GM18505 (cell line): ENCODE results near the gene KCNJ6.
"Not testable (repeated sequence)": the region's sequence is repeated elsewhere in the genome, so short reads cannot be mapped to it uniquely, and the experiment has no call there.

Experiments used
- ATAC-seq: cut with Tn5 transposase; IDR thresholded peaks from one replicate; pipeline ENCODE4 v1.9.1; 2021; ENCODE audit not compliant: unreplicated experiment
- POLR2A ChIP-seq: IDR thresholded peaks from 4 replicates; pipeline ENCODE4 v1.6.1; 2011; ENCODE audit warnings: borderline replicate concordance; ENCODE audit not compliant: insufficient read depth, insufficient read length; ENCODE audit errors: extremely low read depth

KCNJ6 gene

DNA sequence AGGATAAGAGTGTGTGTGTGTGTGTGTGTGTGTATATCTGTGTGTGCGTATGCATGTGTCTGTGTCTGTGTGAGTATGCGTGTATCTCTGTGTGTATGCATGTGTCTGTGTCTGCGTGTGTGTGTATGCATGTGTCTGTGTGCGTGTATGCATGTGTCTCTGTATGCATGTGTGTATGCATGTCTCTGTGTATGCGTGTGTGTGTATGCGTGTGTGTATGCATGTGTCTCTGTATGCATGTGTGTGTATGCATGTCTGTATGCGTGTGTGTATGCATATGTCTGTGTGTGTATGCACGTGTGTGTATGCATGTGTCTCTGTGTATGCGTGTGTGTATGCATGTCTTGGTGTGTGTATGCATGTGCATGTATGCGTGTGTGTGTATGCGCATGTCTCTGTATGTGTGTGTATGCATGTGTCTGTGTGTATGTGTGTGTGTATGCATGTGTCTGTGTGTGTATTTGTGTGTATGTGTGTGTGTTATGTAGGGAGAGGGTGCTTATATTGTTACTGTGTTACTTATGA is 301.8 kb downstream of the KCNJ6 start:
- ATAC-seq: no peak
- TF ChIP-seq POLR2A: no peak

- no peak for TF ChIP-seq POLR2A
- no peak for ATAC-seq
Observed at GRCh38 chr21:37607081-37607480, 309.2 kb downstream of the KCNJ6 start.

- TF ChIP-seq POLR2A: no peak
- no peak for ATAC-seq
Observed at GRCh38 chr21:37606549-37606948, 309.7 kb downstream of the KCNJ6 start.

DNA sequence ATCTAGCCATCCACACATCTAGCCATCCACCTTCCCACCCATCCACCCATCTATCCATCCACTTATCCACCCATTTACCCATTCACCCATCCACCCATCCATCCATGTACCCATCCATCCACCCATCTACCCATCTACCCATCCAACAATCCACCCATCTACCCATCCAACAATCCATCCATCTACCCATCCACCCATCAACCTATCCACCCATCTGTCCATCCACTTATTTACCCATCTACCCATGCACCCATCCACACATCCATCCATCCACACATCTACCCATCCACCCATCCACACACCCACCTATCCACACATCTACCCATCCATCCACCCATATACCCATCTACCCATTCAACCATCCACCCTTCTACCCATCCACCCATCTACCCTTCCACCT is 311.3 kb downstream of the KCNJ6 start:
- ATAC-seq: no peak
- no peak for TF ChIP-seq POLR2A

DNA sequence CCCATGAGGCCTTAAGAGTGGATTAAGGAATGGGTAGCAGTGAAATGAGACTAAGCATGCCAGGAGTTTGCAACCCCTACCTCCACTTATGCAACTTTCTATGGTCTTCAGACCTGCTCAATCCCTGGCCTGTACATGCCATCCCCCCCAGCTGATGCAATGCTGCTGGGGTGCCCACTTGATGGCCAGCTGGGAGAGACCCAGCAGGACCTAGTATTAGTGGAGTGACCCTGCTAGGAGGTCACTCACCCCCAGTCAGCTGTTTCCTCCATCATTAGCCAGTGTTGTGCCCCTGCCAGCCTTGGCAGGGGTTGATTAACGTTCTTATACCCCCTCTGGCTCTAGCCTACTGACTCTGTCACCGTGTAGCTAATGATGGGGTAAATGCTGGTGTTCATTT is 313.1 kb downstream of the KCNJ6 start:
- no peak for TF ChIP-seq POLR2A
- ATAC-seq: no peak

DNA sequence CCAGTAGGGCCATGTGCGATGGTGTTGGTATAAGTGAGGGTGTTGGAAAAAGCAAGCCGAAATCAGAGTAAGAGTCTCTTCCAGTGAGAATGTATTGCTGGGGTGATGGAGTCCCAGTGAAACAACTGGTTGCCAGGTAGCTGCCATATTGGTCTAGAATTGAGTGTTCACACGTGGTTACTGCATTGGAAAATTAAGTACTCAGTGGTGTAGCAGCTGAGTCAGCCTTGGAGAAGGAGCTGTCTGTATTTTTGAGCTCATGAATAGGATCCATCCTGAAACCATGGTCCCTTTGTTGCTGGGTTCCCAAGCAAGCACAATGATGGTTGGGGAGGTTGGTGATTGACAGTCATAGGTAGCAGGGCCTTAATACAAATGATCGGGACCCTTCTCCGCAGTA is 314.3 kb downstream of the KCNJ6 start:
- no peak for TF ChIP-seq POLR2A
- ATAC-seq: no peak

GRCh38 chr21:37601027-37601426 is 315.2 kb downstream of the KCNJ6 start:
- ATAC-seq: no peak
- TF ChIP-seq POLR2A: no peak

- ATAC-seq: no peak
Observed at GRCh38 chr21:37595944-37596343, 320.3 kb downstream of the KCNJ6 start.

DNA sequence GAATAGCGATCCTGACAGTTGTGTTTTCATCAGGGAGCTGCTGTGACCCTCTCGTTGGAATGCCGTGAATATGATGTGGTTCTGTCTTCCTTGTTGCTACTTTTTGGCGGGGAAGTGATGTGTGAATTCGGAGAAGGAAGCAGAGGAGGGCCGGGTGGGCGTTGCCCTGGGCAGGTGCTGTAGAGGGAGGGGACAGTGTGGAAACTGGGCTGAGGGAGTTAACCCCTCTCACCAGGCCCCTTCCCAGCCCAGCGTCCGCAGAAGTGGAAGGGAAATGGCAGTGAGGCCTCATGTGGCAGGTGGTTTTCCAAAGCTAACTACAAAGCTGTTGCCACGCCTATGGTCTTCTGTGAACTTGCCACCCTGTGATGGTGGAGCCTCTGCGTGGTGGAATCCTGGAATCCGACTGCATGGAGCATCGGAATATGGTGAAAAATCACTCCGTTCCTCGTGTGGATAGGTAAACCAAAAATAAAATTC is 321.7 kb downstream of the KCNJ6 start:
- no peak for ATAC-seq
- no peak for TF ChIP-seq POLR2A

More at GRCh38 chr21:37595944-37596343, 320.3 kb downstream of the KCNJ6 start:
- TF ChIP-seq POLR2A: no peak

- no peak for ATAC-seq
- no peak for TF ChIP-seq POLR2A
Observed at GRCh38 chr21:37593740-37594471, 322.4 kb downstream of the KCNJ6 start.

DNA sequence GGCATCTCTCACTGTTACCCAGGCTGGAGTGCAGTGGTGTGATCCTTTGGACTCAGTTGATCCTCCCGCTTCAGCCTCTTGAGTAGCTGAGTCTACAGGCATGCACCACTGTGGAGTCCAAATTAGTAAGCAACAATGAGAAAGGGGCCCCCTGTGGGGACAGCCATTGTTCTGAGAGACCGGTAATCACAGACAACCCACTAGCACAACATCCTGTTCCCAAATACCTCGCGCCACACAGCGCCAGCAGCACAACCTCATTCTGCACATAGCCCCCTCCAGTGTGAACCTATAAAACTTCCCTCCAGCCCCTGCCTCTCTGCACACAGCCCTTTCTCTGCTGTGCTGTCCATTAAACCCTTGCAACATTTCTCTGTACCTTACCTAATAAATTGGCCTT is 323.2 kb downstream of the KCNJ6 start:
- TF ChIP-seq POLR2A: no peak
- no peak for ATAC-seq

DNA sequence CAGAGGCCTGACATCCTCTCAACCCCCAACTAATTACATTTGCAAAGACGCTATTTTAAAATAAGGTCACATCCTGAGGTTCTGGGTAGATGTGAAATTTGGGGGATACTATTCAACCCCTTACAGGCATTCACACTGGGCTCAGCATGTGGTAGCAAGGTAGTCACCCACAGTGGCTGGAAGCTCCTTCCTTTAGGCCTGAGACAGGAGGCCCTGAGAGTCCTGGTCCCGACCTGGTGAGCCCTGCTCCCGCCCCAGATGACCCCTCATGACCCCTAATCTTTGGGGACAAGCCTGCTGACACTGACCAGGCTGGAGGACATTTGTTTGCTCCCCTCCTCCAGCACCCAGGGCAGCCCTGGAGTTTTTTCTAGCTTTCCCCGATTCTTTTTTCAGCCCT is 323.8 kb downstream of the KCNJ6 start:
- ATAC-seq: no peak
- no peak for TF ChIP-seq POLR2A

GRCh38 chr21:37591994-37592393 is 324.3 kb downstream of the KCNJ6 start:
- not testable (repeated sequence) for ATAC-seq

GRCh38 chr21:37590836-37591235 is 325.4 kb downstream of the KCNJ6 start:
- ATAC-seq: not testable (repeated sequence)

GRCh38 chr21:37588644-37589043 is 327.6 kb downstream of the KCNJ6 start:
- ATAC-seq: not testable (repeated sequence)
